Renal cortical epithelial cell (primary cell): ENCODE results near the gene AHNAK2. TPM values are rescaled to one million over a fixed set of nuclear protein-coding genes. Genes with fewer than 3 reads are reported as not detected.

ENCODE experiments used
- DNase-seq: peaks from one replicate; pipeline ENCODE4 v3.0.0-alpha.2; 2011; ENCODE audit warnings: low read depth
- total RNA-seq: library from RNA; depleted of rRNA; stranded (reverse); fragments of >200 nt; gene quantifications from 2 replicates; pipeline ENCODE4 v1.2.3, GENCODE V29; 2014

AHNAK2 gene
- total RNA-seq, 1 donor from 2014 or later, result 60.5 TPM

GRCh38 chr14:104973385-104974145, 4.6 kb downstream of the AHNAK2 start:
- no peak for DNase-seq

DNA sequence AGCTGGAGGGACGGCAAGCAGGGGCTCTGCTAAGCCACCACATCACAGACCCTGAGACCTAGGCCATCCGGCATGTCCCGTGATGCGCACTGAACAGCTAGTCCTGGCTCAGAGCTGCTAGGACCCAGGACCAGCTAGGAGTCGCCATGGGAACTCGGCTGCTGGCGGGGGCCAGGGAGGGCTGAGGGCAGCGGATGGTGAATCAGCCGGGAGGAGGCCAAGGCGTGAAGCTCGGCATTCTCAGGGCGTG, 5.1 kb downstream of the AHNAK2 start:
- peak; percentile 94 for DNase-seq

DNA sequence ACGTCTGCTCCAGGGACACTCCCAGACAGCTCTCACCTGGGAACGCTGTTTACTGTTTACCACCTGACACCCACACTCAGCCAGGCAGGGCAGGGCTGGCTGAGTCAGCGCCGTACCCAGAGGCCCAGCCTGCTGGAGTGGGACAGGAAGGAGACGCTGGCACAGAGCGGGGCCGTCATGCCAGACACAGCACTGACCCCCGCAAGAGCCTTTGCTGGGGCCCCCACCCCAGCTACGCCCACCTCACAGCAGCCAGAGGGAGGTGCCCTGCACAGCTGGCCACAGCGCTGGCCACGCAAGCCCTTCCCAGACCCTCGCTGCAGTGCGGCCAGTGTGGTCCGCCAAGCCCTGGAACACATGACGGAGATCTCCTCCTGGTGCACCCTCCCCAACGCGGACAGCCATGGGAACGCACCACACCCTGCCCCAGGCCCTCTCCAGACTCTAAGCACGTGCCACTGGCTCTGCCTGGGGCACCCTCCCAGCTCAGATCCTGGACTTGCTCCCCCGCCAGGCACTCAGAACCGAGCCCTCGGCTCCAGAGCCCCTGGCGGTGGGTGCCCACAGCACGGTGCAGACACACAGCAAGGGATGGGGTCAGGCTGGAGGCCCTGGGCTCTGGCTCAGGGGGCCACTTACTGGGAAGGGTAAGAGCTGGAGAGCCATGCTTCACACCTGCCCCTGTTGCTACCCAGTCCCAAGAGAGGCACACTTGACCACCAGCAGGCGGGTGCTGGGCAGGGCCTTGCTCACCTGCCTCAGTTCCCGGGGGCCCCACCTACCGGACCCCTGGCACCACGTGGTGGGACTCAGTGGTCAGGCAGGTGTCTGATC, 5.7 kb downstream of the AHNAK2 start:
- DNase-seq, result peak; percentile 84

DNA sequence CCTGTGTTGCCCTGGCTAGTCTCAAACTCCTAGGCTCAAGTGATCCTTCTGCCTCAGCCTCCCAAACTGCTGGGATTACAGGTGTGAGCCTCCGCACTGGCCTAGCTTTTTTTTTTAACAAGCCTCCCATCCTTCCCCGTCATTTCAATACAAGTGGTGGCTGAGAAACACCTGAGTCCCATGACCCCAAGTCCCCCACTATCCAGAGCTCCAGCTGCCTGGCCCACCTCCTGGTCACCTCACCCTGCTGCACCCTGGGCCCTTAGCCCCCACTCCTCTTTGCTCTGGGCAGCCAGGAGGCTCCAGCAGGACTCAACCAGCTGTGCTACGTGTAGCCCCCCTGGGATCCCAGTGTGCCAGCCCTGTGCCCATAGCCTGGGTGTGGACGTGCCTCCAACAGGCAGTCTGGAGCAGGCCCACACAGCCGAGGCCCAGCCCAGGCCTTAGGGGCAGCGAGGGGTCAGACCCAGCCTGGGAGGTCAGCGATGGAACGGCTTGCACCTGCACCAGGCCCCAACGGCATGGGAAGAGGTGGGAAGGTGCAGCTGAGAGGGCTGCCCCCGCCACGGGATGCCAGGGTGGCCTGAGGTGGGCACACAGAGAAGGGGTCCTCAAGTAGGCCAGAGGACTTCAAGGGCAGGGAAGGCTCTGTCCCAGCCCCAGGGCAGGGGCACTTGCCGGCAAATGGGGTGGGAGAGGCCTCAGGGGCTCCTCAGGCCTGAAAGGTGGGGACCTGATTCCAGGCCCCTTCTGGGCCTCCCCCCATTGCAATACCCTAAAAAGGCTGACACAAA, 6.5 kb downstream of the AHNAK2 start:
- no peak for DNase-seq

- DNase-seq, result peak; percentile 68
Measured at GRCh38 chr14:104970231-104971068, 7.7 kb downstream of the AHNAK2 start.

DNA sequence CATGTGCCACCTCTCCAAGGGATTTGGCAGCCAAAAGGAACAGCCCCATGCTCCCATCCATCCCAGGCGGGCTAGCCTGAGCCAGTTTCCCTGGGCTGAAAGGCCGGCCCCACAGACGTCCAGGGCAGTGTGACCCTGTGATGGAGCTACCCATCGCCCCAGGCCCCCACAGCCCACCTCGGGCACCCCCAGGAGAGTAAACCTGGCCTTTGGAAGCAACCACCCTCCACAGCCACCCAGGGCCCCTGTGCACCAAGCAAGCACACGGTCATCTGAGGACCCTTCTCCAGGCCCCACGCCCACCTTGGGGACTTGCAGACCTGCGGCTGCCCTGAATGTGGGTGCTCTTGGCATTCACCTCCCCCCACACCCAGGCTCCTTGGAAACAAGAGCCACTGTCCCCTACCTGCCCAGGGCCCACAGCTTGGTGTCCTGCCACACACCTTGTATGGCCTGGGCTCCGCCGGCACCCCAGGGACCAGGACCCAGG, 8.4 kb downstream of the AHNAK2 start:
- DNase-seq, result no peak

DNA sequence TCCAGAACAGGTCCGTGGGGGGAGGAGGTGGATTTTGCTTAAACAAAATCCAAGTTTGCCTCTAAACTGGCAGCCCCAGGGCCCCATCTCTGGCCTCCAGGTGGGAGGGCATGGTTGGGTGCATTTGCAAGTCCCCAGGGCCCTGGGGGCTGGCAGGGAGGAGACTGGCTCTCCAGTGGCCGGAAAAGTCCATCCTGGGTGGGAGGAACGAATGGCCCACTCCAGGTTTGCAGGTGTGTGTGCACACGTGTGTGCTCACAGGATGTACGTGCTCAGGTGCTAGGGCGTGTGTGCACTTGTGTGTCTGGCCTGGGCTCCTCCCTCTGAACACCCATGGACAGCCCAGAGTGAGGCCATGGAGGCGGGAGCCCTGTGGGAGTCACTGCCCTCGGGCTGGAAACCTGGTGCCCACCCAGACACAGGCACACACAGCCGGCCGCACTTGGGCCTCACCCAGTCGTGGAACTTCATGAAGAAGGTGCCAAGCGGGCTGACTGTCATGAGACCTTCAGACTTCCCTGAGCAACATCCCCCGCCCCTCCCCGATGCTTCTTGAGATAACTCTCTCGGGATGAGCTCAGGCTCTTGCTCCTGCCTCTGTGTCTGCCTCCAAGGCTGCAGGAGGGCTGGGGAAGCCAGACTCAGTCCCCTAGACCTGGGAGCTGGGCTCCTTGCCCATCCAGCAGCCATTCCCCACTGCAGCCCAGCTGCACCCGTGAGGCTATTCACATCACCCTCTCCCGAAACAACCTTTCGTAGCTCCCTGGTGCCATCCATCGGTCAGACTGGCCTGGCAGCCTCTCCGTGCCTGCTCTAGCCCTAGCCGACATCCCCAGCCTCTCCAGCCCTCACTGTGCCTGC, 9.4 kb downstream of the AHNAK2 start:
- peak; percentile 26 for DNase-seq

DNA sequence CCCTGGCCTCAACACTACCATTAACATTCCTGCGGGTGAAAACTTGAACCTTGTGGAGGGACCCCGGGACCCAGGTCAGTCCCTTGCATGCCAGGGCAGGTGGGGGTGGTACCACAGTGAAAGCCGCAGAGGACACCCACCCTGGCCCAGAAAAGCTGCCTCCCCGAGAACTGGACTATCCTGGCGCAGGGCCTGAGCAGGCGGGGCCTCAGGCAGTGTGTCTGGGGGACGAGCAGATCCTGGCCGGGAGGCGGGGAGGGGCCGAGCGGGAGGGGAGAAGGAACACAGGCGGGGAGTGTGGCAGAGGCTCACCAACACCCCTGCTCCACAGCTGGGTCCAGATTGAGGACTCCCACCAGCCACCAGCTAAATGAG, 10.0 kb downstream of the AHNAK2 start:
- DNase-seq, result peak; percentile 78

DNA sequence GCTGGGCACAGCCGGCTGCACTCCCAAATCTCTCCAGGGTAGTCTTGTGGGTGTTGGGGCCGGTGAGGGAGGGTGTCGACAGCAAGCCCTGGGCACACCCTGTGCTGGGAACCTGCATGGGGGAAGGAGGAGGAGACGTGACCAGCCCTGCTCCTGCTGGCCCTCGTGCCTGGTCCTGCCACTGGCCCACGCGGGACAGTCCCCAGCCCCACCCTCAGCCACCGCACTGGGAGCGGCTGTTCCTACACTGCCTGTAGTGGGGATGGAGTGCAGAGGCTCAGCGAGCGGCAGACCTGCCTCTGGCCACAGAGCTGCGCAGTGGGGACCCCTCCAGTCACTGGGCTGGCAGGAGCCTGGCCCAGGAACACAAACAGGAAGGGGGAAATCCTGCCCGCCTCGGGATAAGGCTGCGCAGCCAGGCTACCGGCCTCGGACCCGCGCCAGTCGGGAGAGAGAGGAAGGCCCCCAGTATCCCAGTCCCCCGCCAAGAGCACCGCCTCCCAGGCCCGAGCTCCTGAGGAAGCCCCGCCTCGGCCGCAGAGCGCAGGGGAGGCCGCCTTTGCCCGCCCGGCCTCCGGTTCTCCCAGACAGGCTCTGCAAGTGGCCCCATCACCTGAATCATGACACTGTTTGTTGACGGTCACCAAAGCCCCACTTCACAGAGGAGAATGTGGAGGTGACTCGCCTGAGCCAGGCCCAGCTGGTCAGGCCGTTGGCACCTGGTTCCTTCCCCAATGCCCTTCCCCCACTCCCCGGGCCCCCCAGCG, 10.6 kb downstream of the AHNAK2 start:
- peak; percentile 45 for DNase-seq

DNA sequence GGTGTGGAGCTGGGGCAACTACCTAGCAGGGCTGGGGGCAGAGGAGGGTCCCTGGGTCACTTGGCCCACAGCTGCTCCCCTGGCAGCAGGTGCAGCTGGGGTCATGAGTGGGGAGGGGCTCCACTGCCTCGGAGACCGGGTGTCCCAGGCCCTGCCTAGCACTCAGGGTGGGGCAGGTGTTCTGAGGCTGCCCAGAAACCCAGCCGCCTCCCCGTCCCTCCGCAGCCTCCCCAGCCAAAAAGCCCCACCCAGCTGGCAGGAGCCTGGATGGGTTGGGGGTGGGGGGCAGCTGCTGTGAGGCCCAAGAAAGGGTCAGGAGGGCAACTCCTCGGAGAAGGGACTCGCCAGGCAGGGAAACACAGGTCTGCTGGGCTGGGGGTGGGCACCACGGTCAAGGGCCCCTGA, 11.2 kb downstream of the AHNAK2 start:
- no peak for DNase-seq

DNA sequence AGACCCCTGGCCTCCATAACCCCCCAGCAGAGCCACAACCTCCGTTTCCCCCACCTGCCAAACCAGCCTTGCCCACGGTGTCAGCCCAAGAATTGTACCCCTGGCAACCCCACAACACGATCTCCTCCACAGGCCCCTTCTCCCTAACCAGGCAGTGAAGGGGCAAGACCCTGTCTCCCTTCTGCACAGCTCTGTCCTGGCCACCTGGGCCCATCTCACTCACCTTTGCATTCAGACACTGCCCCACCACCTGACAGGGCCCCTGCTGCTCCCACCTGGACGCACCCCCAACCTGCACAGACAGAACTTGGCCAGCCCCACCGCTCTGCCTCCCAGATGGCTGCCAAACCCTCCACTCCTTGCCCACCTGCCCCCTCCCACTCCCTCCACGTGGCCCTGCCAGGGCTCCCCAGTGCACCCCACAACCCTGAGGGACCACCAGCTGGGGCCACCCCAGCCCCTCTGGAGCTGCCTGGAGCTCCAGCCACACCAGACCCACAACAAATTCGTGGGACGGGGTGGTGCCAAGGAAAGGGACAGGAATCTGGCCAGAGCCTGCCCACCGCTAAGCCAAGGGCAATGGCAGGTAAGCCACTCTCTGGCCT, 11.8 kb downstream of the AHNAK2 start:
- DNase-seq, result no peak

GRCh38 chr14:104965561-104966231, 12.5 kb downstream of the AHNAK2 start:
- DNase-seq, result no peak

GRCh38 chr14:104964546-104964945, 13.6 kb downstream of the AHNAK2 start:
- no peak for DNase-seq

DNA sequence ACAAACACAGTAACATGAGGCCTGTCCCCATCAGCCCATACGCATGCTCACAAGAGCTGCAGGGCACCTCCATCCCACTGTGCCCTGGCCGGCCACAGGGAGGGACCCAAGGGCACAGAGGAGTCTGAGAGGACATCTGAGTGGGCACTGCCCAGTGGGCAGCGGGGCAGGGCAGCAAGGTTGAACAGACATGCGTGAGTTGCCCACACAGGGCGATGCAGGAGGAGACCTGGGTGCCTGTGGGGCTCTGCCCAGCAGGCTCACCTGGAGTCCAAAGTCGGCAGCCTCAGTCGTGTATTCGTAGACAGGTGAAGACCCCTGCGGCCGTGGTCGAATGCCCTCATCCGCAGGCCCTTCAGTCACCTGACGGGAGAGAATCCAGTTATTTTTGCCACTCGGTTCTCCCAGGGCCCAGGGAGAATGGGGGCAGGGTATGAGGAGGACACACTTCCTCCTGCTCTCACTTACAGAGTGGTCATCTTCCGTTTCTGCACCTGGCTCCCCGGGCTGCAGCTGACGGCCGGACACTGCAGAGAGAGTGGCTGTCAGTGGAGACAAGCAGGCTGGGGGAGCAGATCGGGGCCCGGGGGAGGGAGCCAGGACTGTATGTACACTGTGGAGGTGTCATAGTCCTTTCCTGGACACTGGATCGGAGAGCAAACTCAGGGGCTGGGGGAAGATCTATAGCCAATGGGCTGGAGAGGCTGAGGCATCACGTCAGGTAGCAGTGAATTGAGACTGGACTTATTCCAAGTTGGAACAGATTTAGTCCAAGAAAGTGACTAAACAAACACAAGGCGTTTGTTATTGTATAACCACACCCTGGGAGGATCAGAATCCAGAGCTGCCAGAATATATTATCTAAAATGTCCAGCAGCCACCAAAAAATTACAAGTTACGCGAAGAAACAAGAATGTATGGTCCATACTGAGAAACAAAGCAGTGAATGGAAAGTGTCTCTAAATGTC, 20.7 kb downstream of the AHNAK2 start:
- DNase-seq, result peak; percentile 17

DNA sequence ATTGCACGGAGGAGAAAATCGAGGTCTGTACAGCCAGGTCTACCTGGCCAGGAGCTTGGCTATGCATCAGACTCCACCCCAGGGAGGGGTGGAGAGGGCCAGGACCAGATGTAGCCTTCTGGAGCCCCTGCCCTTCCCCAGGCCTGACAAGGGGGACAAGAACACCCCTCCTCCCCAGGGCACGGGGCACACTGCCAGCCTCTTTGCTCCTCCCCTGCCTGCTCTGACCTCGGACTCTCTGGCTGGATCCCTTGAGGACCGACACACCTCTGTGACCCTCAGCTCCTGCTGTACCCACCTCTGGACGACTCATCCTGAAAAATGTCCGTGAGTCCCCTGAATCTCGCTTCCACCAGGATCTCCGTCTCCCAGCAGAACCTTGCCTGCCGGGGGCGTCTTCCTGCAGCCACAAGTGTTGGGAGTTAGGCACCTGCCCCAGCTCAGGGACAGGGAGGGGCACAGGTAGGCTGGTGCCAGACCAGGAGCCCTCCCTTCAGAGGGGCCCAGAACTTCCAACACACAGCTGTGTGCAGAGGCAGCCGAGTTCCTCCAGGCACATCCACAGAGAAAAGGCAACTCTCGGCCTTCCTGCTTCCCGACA, 21.8 kb downstream of the AHNAK2 start:
- no peak for DNase-seq

GRCh38 chr14:104955396-104955770, 22.8 kb downstream of the AHNAK2 start:
- no peak for DNase-seq

DNA sequence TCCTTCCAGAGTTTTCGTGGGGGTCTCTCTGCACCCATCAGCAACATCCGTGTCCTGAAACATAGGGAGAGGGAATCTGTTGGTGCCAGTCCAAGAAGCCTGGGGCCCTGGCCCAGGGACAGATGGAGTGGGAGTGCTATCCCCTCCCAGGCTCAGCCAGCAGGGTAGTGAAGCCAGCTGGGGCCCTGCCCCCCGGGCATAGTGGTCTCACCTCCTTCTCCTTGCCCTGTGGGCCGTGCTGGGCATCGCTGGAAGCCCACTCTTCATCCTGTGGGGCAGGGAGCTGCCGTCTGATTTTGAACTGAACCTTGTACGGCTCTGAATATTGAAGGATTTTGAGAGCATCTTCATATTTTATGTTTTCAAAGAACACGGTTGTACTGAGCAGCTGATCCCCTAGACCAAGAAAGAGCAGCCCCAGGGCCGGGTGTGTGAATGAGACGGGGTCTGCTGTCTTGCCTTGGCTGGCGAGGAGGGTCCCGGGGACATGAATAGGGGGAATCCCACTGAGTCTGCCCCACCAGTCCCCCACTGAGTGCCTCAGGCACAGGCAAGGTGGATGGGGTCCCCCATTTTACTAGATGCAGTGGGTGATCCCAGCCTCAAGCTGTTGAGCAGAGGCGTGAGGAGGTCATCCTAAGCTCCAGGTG, 23.3 kb downstream of the AHNAK2 start:
- no peak for DNase-seq
